ENCODE measurements around the gene PPP1R1C. TPM values are rescaled to one million over a fixed set of nuclear protein-coding genes. Genes with fewer than 3 reads are reported as not detected.

Gene PPP1R1C
- total and polyA plus RNA-seq, 2 experiments from 2014 or later: 3.5 to 18.8 TPM

DNA sequence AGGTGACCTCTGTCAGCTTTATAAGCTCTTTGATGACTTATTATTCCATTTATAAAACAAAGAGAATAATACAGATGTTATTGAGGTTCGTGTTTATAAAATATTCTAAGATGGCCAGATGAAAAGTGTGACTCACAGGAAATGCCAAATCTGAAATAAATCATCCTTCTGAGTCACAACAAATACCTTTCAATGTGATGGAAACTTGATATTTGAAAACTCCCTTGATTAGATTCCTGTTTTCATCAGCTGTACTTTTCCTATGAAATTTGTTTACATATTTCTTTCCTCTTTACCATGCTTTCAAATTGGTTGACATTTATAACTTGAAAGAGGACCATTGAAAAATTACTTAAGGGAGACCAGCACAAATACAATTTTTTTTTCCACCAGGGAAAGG is 30.6 kb upstream of the PPP1R1C start:
- ATAC-seq (no peak), DNase-seq (ENCODE audit: low spot score) (no peak)
- Histone ChIP-seq H3K4me3 (no peak overlapping the region), H3K36me3 (ENCODE audit: insufficient read depth) (no peaks in the 10 kb centered on the region), H3K9me2 (ENCODE audit: insufficient read depth) (no peaks in the 10 kb centered on the region), H3F3A (replicated peaks; ENCODE audit: low read depth) (no peaks in the 10 kb centered on the region), H3K4me1 (ENCODE audit: insufficient read depth) (no peaks in the 10 kb centered on the region), H3K79me2 (replicated peaks; ENCODE audit: insufficient read depth) (no peaks in the 10 kb centered on the region), H4K20me1 (replicated peaks; ENCODE audit: insufficient read depth) (no peaks in the 10 kb centered on the region), H3K27ac (ENCODE audit: low read depth) (no peak overlapping the region), H2AFZ (no peak overlapping the region), H3K4me2 (no peak overlapping the region), H3K27me3 (ENCODE audit: insufficient read depth) (no peaks in the 10 kb centered on the region)
- Mint-ChIP-seq H3K4me1 (peaks cover 8% of the 10 kb centered on the region), H3K27ac (no peak overlapping the region), H3K27me3 (ENCODE audit: insufficient read depth, low read depth, poor library complexity) (no peaks in the 10 kb centered on the region), H3K36me3 (ENCODE audit: low read depth) (no peaks in the 10 kb centered on the region), H3K4me3 (no peak overlapping the region), H3K9me3 (no peaks in the 10 kb centered on the region)
- no peak for TF ChIP-seq POLR2AphosphoS5 (IDR thresholded peaks at IDR 0.05; ENCODE audit: low read depth)
- no peak for TF ChIP-seq ZNF331 (CRISPR knock-in tag; IDR thresholded peaks at IDR 0.05; ENCODE audit: low read depth)
- no peak for TF ChIP-seq EZH2 (IDR thresholded peaks at IDR 0.05; ENCODE audit: low read depth, unreplicated experiment)
- no peak for TF ChIP-seq CREB1 (CRISPR knock-in tag; IDR thresholded peaks at IDR 0.05; ENCODE audit: low read depth)
- TF ChIP-seq, protein P1, sequence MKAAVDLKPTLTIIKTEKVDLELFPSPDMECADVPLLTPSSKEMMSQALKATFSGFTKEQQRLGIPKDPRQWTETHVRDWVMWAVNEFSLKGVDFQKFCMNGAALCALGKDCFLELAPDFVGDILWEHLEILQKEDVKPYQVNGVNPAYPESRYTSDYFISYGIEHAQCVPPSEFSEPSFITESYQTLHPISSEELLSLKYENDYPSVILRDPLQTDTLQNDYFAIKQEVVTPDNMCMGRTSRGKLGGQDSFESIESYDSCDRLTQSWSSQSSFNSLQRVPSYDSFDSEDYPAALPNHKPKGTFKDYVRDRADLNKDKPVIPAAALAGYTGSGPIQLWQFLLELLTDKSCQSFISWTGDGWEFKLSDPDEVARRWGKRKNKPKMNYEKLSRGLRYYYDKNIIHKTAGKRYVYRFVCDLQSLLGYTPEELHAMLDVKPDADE (IDR thresholded peaks at IDR 0.05): no peak
- no peak for TF ChIP-seq JUNB (IDR thresholded peaks at IDR 0.05; ENCODE audit: unreplicated experiment)
- TF ChIP-seq, protein P2, sequence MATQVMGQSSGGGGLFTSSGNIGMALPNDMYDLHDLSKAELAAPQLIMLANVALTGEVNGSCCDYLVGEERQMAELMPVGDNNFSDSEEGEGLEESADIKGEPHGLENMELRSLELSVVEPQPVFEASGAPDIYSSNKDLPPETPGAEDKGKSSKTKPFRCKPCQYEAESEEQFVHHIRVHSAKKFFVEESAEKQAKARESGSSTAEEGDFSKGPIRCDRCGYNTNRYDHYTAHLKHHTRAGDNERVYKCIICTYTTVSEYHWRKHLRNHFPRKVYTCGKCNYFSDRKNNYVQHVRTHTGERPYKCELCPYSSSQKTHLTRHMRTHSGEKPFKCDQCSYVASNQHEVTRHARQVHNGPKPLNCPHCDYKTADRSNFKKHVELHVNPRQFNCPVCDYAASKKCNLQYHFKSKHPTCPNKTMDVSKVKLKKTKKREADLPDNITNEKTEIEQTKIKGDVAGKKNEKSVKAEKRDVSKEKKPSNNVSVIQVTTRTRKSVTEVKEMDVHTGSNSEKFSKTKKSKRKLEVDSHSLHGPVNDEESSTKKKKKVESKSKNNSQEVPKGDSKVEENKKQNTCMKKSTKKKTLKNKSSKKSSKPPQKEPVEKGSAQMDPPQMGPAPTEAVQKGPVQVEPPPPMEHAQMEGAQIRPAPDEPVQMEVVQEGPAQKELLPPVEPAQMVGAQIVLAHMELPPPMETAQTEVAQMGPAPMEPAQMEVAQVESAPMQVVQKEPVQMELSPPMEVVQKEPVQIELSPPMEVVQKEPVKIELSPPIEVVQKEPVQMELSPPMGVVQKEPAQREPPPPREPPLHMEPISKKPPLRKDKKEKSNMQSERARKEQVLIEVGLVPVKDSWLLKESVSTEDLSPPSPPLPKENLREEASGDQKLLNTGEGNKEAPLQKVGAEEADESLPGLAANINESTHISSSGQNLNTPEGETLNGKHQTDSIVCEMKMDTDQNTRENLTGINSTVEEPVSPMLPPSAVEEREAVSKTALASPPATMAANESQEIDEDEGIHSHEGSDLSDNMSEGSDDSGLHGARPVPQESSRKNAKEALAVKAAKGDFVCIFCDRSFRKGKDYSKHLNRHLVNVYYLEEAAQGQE (IDR thresholded peaks at IDR 0.05; ENCODE audit: unreplicated experiment): no peak
- TF ChIP-seq ZNF462 (CRISPR knock-in tag; IDR thresholded peaks at IDR 0.05): no peak
- no peak for TF ChIP-seq EZH2phosphoT487 (IDR thresholded peaks at IDR 0.05; ENCODE audit: unreplicated experiment)
- no peak for TF ChIP-seq STAT1 (IDR thresholded peaks at IDR 0.05; ENCODE audit: unreplicated experiment)
- no peak for TF ChIP-seq ZNF114 (CRISPR knock-in tag; IDR thresholded peaks at IDR 0.05)
- no peak for TF ChIP-seq NANOG (IDR thresholded peaks at IDR 0.05; ENCODE audit: borderline replicate concordance)
- TF ChIP-seq CTCF (conservative IDR thresholded peaks at IDR 0.05; ENCODE audit: low read depth in 2 of 2): no peak

Measured in GM23338 (cell line).